Measurements from ENCODE around the gene ZYG11B.
"Not testable (repeated sequence)": the region's sequence is repeated elsewhere in the genome, so short reads cannot be mapped to it uniquely, and the experiment has no call there.

ZYG11B gene

DNA sequence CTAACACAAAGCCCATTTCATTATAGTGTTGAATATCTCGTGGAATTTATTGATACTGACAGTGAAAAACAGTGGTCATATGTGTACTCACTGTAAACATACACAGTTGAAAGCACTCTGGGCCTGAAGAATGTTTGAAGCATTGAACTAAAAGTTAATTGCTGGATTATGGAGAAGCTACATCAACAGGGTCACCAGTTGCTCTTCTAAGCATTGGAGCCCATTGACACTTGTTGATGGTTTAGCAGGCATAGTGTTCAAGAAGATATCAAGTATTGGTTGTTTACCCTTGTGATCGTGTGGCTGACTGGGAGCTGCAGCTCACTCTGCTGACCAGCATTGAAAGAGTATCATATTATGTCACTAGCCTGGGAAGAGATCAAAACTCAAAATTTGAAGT, 126.6 kb downstream of the ZYG11B start:
- DNase-seq (ENCODE audit: low read depth in 2 of 2): no peak

GRCh38 chr1:52855584-52855983, 129.3 kb downstream of the ZYG11B start:
- no peak for DNase-seq (ENCODE audit: low read depth in 2 of 2)

- DNase-seq (ENCODE audit: low read depth in 2 of 2): no peak
Observed at GRCh38 chr1:52856026-52856425, 129.8 kb downstream of the ZYG11B start.

DNA sequence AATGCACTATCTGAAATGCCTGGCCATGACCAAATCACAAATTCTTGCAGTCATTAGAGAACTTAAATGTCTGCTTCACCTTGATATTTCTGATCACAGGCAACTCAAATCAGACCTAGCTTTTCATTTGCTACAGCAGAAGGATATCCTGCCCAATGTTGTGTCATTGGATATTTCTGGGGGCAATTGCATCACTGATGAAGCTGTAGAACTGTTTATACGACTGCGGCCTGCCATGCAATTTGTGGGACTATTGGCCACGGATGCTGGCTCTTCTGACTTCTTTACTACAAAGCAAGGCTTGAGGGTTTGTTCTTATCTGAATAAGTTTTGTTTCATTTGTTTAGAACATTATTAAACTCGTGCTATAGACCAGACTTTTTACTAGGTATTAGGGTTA, 131.2 kb downstream of the ZYG11B start:
- DNase-seq (ENCODE audit: low read depth in 2 of 2): no peak

DNA sequence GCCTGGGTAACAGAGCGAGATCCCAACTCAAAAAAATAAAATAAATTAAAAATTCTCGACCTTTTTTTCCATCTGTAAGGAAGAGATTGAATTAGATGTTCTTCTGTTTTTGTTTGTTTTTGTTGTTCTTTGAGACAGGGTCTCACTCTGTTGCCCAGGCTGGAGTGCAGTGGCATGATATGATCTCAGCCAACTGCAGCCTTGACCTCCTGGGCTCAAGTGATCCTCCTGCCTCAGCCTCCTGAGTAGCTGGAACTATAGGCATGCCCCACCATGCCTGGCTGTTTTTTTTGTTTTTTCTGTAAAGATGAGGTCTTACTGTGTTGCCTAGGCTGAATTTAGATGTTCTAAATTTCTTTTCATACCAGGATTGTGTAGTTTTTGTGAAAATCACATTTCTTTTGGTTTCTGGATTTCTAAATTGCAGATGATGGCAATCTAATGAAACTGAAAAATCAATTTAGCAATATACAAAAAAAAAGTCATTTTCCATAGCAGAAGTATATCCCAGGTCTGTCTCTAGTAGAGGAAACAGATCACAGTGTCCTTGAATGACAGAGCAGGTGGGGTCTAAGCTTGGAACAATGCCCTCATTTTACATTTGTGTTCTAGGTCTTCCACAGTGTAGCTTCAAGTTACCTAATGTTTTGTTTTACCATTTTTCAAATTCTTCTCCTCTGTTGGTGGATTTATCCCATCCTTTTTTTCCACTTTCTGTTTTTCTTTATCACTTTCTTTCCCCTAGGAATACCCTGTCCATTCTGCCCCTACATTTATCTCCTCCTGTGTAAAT, 136.6 kb downstream of the ZYG11B start:
- DNase-seq (ENCODE audit: low read depth in 2 of 2): no peak

DNA sequence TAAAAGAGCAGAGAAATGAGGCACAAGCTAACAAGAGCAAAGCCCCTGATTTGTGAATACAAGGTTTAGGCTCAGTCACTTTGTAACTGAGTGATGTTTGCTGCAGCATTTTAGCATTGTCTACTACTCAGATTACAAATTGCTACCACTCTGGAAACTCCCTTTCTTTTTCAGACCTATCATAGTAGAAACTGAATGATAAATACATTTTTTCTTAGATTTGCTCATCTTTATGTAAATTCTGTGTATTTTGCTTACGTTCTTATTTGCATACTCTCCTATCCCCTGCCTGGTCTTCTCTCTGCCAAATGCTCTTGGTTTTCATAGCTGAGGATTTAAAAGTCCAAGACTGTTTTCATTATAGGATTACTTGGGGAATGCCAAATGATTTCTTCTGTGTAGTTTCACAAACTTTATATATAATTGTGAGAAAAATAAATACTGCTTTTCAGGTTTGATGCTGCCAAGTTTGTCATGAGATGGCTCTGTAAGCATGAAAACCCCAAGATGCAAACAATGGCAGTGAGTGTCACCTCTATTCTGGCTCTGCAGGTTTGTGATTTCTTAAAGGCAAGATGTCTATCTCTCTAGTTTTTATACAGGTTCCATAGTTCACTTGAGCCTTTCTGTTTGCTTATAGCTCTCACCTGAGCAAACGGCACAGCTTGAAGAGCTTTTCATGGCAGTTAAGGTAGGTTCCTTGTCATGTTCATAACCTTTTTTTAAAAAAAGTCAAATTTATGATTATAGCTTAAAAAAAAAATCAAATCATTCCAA, 141.0 kb downstream of the ZYG11B start:
- DNase-seq (ENCODE audit: low read depth in 2 of 2): no peak

- DNase-seq (ENCODE audit: low read depth in 2 of 2): not testable (repeated sequence)
Observed at GRCh38 chr1:52869727-52870126, 143.5 kb downstream of the ZYG11B start.

DNA sequence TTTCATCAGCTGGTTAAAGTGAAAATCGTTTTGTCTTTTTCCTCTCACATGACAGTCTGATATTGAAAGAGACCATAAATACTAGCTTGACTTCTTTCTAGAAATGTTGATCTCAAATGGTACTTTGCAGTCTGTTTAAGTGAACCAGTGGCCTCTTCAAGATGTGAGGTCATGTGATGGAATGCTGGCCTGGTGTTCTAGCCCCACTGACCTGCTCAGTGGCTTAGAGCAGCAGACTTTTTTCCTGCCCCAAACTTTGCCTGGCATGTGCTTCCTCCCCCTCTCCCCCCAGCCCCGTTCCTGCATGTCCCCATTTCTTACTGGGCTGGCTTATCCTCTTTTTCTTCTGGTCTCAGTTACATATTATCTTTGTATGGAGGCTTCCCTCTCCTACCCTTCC, 150.6 kb downstream of the ZYG11B start:
- DNase-seq (ENCODE audit: low read depth in 2 of 2): no peak

Measured in stimulated activated CD4-positive, alpha-beta T cell treated with anti-CD3 and anti-CD28 coated beads, Interleukin-1b, Interleukin-23, amount 100 ng/mL, for 1 hour (primary cell).